Lung (tissue), 12 donors: ENCODE measurements around the gene R3HCC1L. TPM values are rescaled to one million over a fixed set of nuclear protein-coding genes. Genes with fewer than 3 reads are reported as not detected.

Experiments
- ATAC-seq: fragments of 200-7000 bp; cut with Tn5 transposase; one replicate; pipeline ENCODE4 v1.9.1; 2020; ENCODE audit warnings: moderate number of reproducible peaks; ENCODE audit not compliant: insufficient read depth, low FRiP score
- DNase-seq, 3 donors: peaks; one replicate each; pipeline ENCODE4 v3.0.0-alpha.2; 2013 to 2017
- H3K27ac ChIP-seq, 2 donors: one replicate each; pipeline ENCODE4 v1.5.1; 2013; ENCODE audit warnings: mild to moderate bottlenecking in 2 of 2, moderate library complexity in 2 of 2, control low read depth in 1 of 2, inconsistent platforms in 1 of 2, low read depth in 1 of 2, low read length in 1 of 2
- H3K27me3 ChIP-seq, 3 donors: one replicate each; pipeline ENCODE4 v1.5.1; 2013; ENCODE audit warnings: low read length in 2 of 3; ENCODE audit not compliant: control insufficient read depth in 3 of 3, insufficient read depth in 3 of 3
- H3K36me3 ChIP-seq, 4 donors: one replicate each; pipeline ENCODE4 v1.5.1; 2013; ENCODE audit warnings: low read length in 4 of 4, mild to moderate bottlenecking in 1 of 4, moderate library complexity in 1 of 4; ENCODE audit not compliant: control insufficient read depth in 4 of 4, insufficient read depth in 4 of 4
- H3K4me1 ChIP-seq, 5 donors: one replicate each; pipeline ENCODE4 v1.5.1; 2013; ENCODE audit warnings: low read length in 5 of 5, mild to moderate bottlenecking in 2 of 5, moderate library complexity in 1 of 5; ENCODE audit not compliant: control insufficient read depth in 5 of 5, insufficient read depth in 5 of 5
- H3K4me3 ChIP-seq: one replicate; pipeline ENCODE4 v1.5.1; 2013; ENCODE audit warnings: mild to moderate bottlenecking, control low read depth, moderate library complexity
- H3K9ac ChIP-seq, 2 donors: one replicate each; pipeline ENCODE4 v1.5.1; 2013; ENCODE audit warnings: low read length in 2 of 2, control low read depth in 1 of 2; ENCODE audit not compliant: insufficient read depth in 1 of 2
- H3K9me3 ChIP-seq, 4 donors: one replicate each; pipeline ENCODE4 v1.5.1; 2013; ENCODE audit warnings: low read length in 3 of 4, mild to moderate bottlenecking in 1 of 4, moderate library complexity in 1 of 4; ENCODE audit not compliant: control insufficient read depth in 4 of 4, insufficient read depth in 3 of 4
- CTCF ChIP-seq: IDR thresholded peaks from 2 replicates; pipeline ENCODE4 v1.5.1; 2012; ENCODE audit warnings: mild to moderate bottlenecking; ENCODE audit errors: control extremely low read depth, extremely low read depth
- WGBS, 2 donors: extraction: QIAGEN DNeasy Blood & Tissue Kit; methylation state at CpG; one replicate each; pipeline ENCODE4 v1.1.7; 2013; 5-methylcytosine and 5-hydroxymethylcytosine counted together
- polyA plus RNA-seq, 2 donors: library from polyadenylated mRNA; stranded (reverse); fragments of 200-250 nt; gene quantifications; one replicate each; pipeline ENCODE4 v1.2.1, GENCODE V29; 2013
- total RNA-seq, 2 donors: library from RNA; depleted of rRNA in 1 of 2; stranded (reverse); fragments of >200 nt in 1 of 2; gene quantifications; one replicate each; pipeline ENCODE4 v1.2.1, GENCODE V29; 2014 to 2021
- donor health status: control.
- donor health status: control.
- donor health status: Bipolar disorder and iron deficiency.
- donor health status: healthy.
- donor health status: DM: yes; HTN: yes; CAD: no.

R3HCC1L gene
- total and polyA plus RNA-seq, 4 donors, result 5.0 to 39.4 (median 11.3) TPM

DNA sequence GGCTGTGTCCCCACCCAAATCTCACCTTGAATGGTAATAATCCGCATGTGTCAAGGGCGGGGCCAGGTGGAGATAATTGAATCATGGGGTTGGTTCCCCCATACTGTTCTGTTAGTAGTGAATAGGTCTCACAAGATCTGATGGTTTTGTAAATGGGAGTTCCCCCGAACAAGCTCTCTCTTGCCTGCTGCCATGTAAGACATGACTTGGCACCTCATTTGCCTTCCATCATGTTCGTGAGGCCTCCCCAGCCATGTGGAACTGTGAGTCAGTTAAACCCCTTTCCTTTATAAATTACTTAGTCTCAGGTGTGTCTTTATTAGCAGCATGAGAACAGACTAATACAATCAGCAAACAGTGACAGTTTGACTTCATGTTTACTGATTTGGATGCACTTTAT lies 14.6 kb upstream of the R3HCC1L start:
- Histone ChIP-seq H3K4me1 (no peaks in the 10 kb centered on the region), H3K9me3 (peaks cover 0 to 5% (median 0%) of the 10 kb centered on the region in 4 donors), H3K9ac (no peak overlapping the region), H3K27me3 (peaks cover 0 to 16% (median 0%) of the 10 kb centered on the region in 3 donors), H3K36me3 (no peaks in the 10 kb centered on the region), H3K27ac (no peak overlapping the region), H3K4me3 (no peak overlapping the region)
- no peak for TF ChIP-seq CTCF
- WGBS, 2 donors, result 93 to 94% methylated on average over 4 of the region's 4 CpGs
- ATAC-seq (no peak), DNase-seq (no peak)

- Histone ChIP-seq H3K4me1 (no peaks in the 10 kb centered on the region), H3K4me3 (no peak overlapping the region), H3K27ac (no peak overlapping the region), H3K36me3 (no peaks in the 10 kb centered on the region), H3K9ac (no peak overlapping the region), H3K27me3 (peaks cover 0 to 2% (median 0%) of the 10 kb centered on the region in 3 donors), H3K9me3 (peaks cover 0 to 5% (median 0%) of the 10 kb centered on the region in 4 donors)
- TF ChIP-seq CTCF, result no peak
- 86% methylated on average over 6 of the region's 6 CpGs for WGBS, 2 donors
- ATAC-seq (no peak), DNase-seq (no peak)
Observed at GRCh38 chr10:98125940-98126631, 8.4 kb upstream of the R3HCC1L start.

GRCh38 chr10:98128802-98129201 lies 5.7 kb upstream of the R3HCC1L start:
- H3K27me3 ChIP-seq, result no peaks in the 10 kb centered on the region
- H3K27ac ChIP-seq, result no peak overlapping the region
- peaks cover 0 to 5% (median 0%) of the 10 kb centered on the region in 4 donors for H3K9me3 ChIP-seq
- 83 to 86% methylated on average over 6 of the region's 6 CpGs for WGBS, 2 donors
- no peak for DNase-seq
- no peak for ATAC-seq
- no peaks in the 10 kb centered on the region for H3K4me1 ChIP-seq
- H3K4me3 ChIP-seq, result no peak overlapping the region
- no peak for TF ChIP-seq CTCF
- no peaks in the 10 kb centered on the region for H3K36me3 ChIP-seq
- H3K9ac ChIP-seq, result no peak overlapping the region
